GM23338 (cell line): ENCODE measurements around the gene DUSP3. TPM values are rescaled to one million over a fixed set of nuclear protein-coding genes. Genes with fewer than 3 reads are reported as not detected.

Experiments used
- ATAC-seq: fragments of 200-7000 bp; cut with Tn5 transposase; 3 replicates; pipeline ENCODE4 v1.9.1; 2020
- DNase-seq: peaks from one replicate; pipeline ENCODE4 v3.0.0-alpha.2; 2015; ENCODE audit warnings: low spot score
- H2AFZ ChIP-seq: fragments of 200-600 bp; sonication (generic); 2 replicates; pipeline ENCODE4 v1.8.0; 2016; ENCODE audit warnings: antibody characterized with exemption, mild to moderate bottlenecking, moderate library complexity
- H3F3A ChIP-seq: fragments of 200-600 bp; sonication (generic); replicated peaks from 2 replicates; pipeline ENCODE4 v1.8.0; 2017; ENCODE audit warnings: antibody characterized with exemption, mixed run types, low read depth
- H3K27ac ChIP-seq: fragments of 200-600 bp; sonication (generic); 2 replicates; pipeline ENCODE4 v1.6.1; 2016; ENCODE audit warnings: low read depth
- H3K27me3 ChIP-seq: fragments of 200-600 bp; sonication (generic); 2 replicates; pipeline ENCODE4 v1.8.0; 2016; ENCODE audit warnings: mild to moderate bottlenecking, mixed run types, moderate library complexity; ENCODE audit not compliant: insufficient read depth
- H3K36me3 ChIP-seq: fragments of 200-600 bp; sonication (generic); 2 replicates; pipeline ENCODE4 v1.8.0; 2016; ENCODE audit warnings: mild to moderate bottlenecking; ENCODE audit not compliant: insufficient read depth
- H3K4me1 ChIP-seq: fragments of 200-600 bp; sonication (generic); 2 replicates; pipeline ENCODE4 v1.8.0; 2016; ENCODE audit warnings: mild to moderate bottlenecking, moderate library complexity; ENCODE audit not compliant: insufficient read depth
- H3K4me2 ChIP-seq: fragments of 200-600 bp; sonication (generic); 2 replicates; pipeline ENCODE4 v1.7.1; 2017; ENCODE audit warnings: mixed run types
- H3K4me3 ChIP-seq: fragments of 200-600 bp; sonication (generic); 2 replicates; pipeline ENCODE4 v1.6.1; 2016; ENCODE audit warnings: mixed run types
- H3K79me2 ChIP-seq: fragments of 200-600 bp; sonication (generic); replicated peaks from 2 replicates; pipeline ENCODE4 v1.8.0; 2017; ENCODE audit warnings: mild to moderate bottlenecking; ENCODE audit not compliant: insufficient read depth
- H3K9me2 ChIP-seq: fragments of 200-600 bp; sonication (generic); 2 replicates; pipeline ENCODE4 v1.8.0; 2017; ENCODE audit not compliant: insufficient read depth
- H4K20me1 ChIP-seq: fragments of 200-600 bp; sonication (generic); replicated peaks from 2 replicates; pipeline ENCODE4 v1.8.0; 2017; ENCODE audit warnings: mild to moderate bottlenecking; ENCODE audit not compliant: insufficient read depth
- H3K27ac Mint-ChIP-seq: 2 replicates; pipeline ENCODE4 v1.8.0; 2020; ENCODE audit warnings: inconsistent platforms, mild to moderate bottlenecking, moderate library complexity, mixed read lengths
- H3K27me3 Mint-ChIP-seq: 3 replicates; pipeline ENCODE4 v1.8.0; 2022; ENCODE audit warnings: low read depth, mild to moderate bottlenecking, moderate library complexity, mixed read lengths, inconsistent platforms; ENCODE audit not compliant: insufficient read depth, poor library complexity
- H3K36me3 Mint-ChIP-seq: 3 replicates; pipeline ENCODE4 v1.8.0; 2021; ENCODE audit warnings: low read depth, mild to moderate bottlenecking, inconsistent platforms, moderate library complexity, mixed read lengths
- H3K4me1 Mint-ChIP-seq: 3 replicates; pipeline ENCODE4 v1.8.0; 2020; ENCODE audit warnings: mild to moderate bottlenecking, inconsistent platforms, mixed read lengths
- H3K4me3 Mint-ChIP-seq: 3 replicates; pipeline ENCODE4 v1.8.0; 2021; ENCODE audit warnings: moderate library complexity, mild to moderate bottlenecking, inconsistent platforms, mixed read lengths
- H3K9me3 Mint-ChIP-seq: 3 replicates; pipeline ENCODE4 v1.8.0; 2020; ENCODE audit warnings: moderate library complexity, mild to moderate bottlenecking, inconsistent platforms, mixed read lengths
- EZH2 ChIP-seq: fragments of 200-600 bp; sonication (generic); IDR thresholded peaks from one replicate; pipeline ENCODE4 v1.8.0; 2017; ENCODE audit warnings: antibody characterized with exemption, mild to moderate bottlenecking, low read depth; ENCODE audit not compliant: unreplicated experiment
- EZH2phosphoT487 ChIP-seq: fragments of 200-600 bp; sonication (generic); IDR thresholded peaks from one replicate; pipeline ENCODE4 v1.8.1; 2018; ENCODE audit warnings: antibody characterized with exemption; ENCODE audit not compliant: unreplicated experiment
- JUNB ChIP-seq: IDR thresholded peaks from one replicate; pipeline ENCODE4 v1.6.1; 2016; ENCODE audit warnings: antibody characterized with exemption; ENCODE audit not compliant: unreplicated experiment
- NANOG ChIP-seq: IDR thresholded peaks from 2 replicates; pipeline ENCODE4 v1.6.1; 2016; ENCODE audit warnings: antibody characterized with exemption, borderline replicate concordance
- STAT1 ChIP-seq: IDR thresholded peaks from one replicate; pipeline ENCODE4 v1.6.1; 2016; ENCODE audit warnings: antibody characterized with exemption; ENCODE audit not compliant: unreplicated experiment
- ZNF114 ChIP-seq: fragments of 250-450 bp; sonication (Bioruptor Pico); IDR thresholded peaks from 2 replicates; pipeline ENCODE4 v1.5.0; 2020; ENCODE audit warnings: mild to moderate bottlenecking, moderate library complexity
- ZNF331 ChIP-seq: fragments of 250-450 bp; sonication (Bioruptor Pico); IDR thresholded peaks from 2 replicates; pipeline ENCODE4 v1.5.0; 2020; ENCODE audit warnings: low read depth, mild to moderate bottlenecking, moderate library complexity
- polyA plus RNA-seq: library from polyadenylated mRNA; unstranded; fragments of >200 nt; fragmentation: Nextera tagmentation; extraction: Ambion mirVana; gene quantifications from 2 replicates; pipeline ENCODE4 v1.2.1, GENCODE V29; 2016
- total RNA-seq: library from RNA; depleted of rRNA; stranded (reverse); fragments of >200 nt; shearing (Covaris generic); gene quantifications from 2 replicates; pipeline ENCODE4 v1.2.3, GENCODE V29; 2014
- TF ChIP-seq, protein P1 (sequence below), 2 experiments: fragments of 200-600 bp in 1 of 2; sonication (generic) in 1 of 2; conservative IDR thresholded peaks; 2 replicates each; pipeline versions ENCODE4 v1.5.1 to v1.6.1; 2016 to 2017; ENCODE audit warnings: antibody characterized with exemption in 2 of 2, low read depth in 2 of 2, mild to moderate bottlenecking in 2 of 2, moderate library complexity in 1 of 2
- TF ChIP-seq, protein P2 (sequence below): IDR thresholded peaks from 2 replicates; pipeline ENCODE4 v1.6.1; 2016; ENCODE audit warnings: antibody characterized with exemption
- TF ChIP-seq, protein P3 (sequence below): IDR thresholded peaks from one replicate; pipeline ENCODE4 v1.6.1; 2018; ENCODE audit warnings: antibody characterized with exemption; ENCODE audit not compliant: unreplicated experiment
- TF ChIP-seq, protein P4 (sequence below): fragments of 250-450 bp; sonication (Bioruptor Pico); IDR thresholded peaks from 2 replicates; pipeline ENCODE4 v1.5.0; 2020; ENCODE audit warnings: mild to moderate bottlenecking, moderate library complexity

The DUSP3 gene
- total and polyA plus RNA-seq, 2 experiments from 2014 or later, result 14.7 to 22.1 TPM

DNA sequence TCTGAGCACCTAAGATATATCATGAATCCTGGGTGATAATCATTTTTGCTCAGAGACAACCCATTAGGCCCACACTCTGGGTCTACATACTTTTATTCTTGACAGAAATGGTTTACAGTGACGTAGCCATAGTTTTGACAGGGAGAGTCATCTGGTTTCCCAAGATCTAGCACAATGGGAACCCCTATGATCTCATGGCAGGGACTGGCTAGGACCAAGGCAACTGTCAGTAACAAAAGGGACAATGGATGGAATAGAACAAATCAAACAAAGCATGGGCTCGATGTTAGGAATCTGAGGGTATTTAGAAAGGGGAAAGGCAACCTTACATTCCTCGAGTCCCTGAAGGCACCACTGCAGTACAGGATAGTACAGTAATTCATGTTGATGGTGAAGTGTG, 22.0 kb upstream of the DUSP3 start:
- no peaks in the 10 kb centered on the region for H3K27me3 ChIP-seq
- DNase-seq (no peak), ATAC-seq (no peak)
- no peak for TF ChIP-seq EZH2
- no peak for TF ChIP-seq STAT1
- no peak for TF ChIP-seq NANOG
- TF ChIP-seq ZNF331 (CRISPR knock-in tag), result no peak
- TF ChIP-seq, protein P1, sequence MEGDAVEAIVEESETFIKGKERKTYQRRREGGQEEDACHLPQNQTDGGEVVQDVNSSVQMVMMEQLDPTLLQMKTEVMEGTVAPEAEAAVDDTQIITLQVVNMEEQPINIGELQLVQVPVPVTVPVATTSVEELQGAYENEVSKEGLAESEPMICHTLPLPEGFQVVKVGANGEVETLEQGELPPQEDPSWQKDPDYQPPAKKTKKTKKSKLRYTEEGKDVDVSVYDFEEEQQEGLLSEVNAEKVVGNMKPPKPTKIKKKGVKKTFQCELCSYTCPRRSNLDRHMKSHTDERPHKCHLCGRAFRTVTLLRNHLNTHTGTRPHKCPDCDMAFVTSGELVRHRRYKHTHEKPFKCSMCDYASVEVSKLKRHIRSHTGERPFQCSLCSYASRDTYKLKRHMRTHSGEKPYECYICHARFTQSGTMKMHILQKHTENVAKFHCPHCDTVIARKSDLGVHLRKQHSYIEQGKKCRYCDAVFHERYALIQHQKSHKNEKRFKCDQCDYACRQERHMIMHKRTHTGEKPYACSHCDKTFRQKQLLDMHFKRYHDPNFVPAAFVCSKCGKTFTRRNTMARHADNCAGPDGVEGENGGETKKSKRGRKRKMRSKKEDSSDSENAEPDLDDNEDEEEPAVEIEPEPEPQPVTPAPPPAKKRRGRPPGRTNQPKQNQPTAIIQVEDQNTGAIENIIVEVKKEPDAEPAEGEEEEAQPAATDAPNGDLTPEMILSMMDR (conservative IDR thresholded peaks at IDR 0.05; ENCODE audit: low read depth in 2 of 2), result no peak
- TF ChIP-seq EZH2phosphoT487, result no peak
- TF ChIP-seq, protein P2, sequence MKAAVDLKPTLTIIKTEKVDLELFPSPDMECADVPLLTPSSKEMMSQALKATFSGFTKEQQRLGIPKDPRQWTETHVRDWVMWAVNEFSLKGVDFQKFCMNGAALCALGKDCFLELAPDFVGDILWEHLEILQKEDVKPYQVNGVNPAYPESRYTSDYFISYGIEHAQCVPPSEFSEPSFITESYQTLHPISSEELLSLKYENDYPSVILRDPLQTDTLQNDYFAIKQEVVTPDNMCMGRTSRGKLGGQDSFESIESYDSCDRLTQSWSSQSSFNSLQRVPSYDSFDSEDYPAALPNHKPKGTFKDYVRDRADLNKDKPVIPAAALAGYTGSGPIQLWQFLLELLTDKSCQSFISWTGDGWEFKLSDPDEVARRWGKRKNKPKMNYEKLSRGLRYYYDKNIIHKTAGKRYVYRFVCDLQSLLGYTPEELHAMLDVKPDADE, result no peak
- no peak for TF ChIP-seq JUNB
- no peak for TF ChIP-seq ZNF114 (CRISPR knock-in tag)
- TF ChIP-seq, protein P3, sequence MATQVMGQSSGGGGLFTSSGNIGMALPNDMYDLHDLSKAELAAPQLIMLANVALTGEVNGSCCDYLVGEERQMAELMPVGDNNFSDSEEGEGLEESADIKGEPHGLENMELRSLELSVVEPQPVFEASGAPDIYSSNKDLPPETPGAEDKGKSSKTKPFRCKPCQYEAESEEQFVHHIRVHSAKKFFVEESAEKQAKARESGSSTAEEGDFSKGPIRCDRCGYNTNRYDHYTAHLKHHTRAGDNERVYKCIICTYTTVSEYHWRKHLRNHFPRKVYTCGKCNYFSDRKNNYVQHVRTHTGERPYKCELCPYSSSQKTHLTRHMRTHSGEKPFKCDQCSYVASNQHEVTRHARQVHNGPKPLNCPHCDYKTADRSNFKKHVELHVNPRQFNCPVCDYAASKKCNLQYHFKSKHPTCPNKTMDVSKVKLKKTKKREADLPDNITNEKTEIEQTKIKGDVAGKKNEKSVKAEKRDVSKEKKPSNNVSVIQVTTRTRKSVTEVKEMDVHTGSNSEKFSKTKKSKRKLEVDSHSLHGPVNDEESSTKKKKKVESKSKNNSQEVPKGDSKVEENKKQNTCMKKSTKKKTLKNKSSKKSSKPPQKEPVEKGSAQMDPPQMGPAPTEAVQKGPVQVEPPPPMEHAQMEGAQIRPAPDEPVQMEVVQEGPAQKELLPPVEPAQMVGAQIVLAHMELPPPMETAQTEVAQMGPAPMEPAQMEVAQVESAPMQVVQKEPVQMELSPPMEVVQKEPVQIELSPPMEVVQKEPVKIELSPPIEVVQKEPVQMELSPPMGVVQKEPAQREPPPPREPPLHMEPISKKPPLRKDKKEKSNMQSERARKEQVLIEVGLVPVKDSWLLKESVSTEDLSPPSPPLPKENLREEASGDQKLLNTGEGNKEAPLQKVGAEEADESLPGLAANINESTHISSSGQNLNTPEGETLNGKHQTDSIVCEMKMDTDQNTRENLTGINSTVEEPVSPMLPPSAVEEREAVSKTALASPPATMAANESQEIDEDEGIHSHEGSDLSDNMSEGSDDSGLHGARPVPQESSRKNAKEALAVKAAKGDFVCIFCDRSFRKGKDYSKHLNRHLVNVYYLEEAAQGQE, result no peak
- TF ChIP-seq, protein P4, sequence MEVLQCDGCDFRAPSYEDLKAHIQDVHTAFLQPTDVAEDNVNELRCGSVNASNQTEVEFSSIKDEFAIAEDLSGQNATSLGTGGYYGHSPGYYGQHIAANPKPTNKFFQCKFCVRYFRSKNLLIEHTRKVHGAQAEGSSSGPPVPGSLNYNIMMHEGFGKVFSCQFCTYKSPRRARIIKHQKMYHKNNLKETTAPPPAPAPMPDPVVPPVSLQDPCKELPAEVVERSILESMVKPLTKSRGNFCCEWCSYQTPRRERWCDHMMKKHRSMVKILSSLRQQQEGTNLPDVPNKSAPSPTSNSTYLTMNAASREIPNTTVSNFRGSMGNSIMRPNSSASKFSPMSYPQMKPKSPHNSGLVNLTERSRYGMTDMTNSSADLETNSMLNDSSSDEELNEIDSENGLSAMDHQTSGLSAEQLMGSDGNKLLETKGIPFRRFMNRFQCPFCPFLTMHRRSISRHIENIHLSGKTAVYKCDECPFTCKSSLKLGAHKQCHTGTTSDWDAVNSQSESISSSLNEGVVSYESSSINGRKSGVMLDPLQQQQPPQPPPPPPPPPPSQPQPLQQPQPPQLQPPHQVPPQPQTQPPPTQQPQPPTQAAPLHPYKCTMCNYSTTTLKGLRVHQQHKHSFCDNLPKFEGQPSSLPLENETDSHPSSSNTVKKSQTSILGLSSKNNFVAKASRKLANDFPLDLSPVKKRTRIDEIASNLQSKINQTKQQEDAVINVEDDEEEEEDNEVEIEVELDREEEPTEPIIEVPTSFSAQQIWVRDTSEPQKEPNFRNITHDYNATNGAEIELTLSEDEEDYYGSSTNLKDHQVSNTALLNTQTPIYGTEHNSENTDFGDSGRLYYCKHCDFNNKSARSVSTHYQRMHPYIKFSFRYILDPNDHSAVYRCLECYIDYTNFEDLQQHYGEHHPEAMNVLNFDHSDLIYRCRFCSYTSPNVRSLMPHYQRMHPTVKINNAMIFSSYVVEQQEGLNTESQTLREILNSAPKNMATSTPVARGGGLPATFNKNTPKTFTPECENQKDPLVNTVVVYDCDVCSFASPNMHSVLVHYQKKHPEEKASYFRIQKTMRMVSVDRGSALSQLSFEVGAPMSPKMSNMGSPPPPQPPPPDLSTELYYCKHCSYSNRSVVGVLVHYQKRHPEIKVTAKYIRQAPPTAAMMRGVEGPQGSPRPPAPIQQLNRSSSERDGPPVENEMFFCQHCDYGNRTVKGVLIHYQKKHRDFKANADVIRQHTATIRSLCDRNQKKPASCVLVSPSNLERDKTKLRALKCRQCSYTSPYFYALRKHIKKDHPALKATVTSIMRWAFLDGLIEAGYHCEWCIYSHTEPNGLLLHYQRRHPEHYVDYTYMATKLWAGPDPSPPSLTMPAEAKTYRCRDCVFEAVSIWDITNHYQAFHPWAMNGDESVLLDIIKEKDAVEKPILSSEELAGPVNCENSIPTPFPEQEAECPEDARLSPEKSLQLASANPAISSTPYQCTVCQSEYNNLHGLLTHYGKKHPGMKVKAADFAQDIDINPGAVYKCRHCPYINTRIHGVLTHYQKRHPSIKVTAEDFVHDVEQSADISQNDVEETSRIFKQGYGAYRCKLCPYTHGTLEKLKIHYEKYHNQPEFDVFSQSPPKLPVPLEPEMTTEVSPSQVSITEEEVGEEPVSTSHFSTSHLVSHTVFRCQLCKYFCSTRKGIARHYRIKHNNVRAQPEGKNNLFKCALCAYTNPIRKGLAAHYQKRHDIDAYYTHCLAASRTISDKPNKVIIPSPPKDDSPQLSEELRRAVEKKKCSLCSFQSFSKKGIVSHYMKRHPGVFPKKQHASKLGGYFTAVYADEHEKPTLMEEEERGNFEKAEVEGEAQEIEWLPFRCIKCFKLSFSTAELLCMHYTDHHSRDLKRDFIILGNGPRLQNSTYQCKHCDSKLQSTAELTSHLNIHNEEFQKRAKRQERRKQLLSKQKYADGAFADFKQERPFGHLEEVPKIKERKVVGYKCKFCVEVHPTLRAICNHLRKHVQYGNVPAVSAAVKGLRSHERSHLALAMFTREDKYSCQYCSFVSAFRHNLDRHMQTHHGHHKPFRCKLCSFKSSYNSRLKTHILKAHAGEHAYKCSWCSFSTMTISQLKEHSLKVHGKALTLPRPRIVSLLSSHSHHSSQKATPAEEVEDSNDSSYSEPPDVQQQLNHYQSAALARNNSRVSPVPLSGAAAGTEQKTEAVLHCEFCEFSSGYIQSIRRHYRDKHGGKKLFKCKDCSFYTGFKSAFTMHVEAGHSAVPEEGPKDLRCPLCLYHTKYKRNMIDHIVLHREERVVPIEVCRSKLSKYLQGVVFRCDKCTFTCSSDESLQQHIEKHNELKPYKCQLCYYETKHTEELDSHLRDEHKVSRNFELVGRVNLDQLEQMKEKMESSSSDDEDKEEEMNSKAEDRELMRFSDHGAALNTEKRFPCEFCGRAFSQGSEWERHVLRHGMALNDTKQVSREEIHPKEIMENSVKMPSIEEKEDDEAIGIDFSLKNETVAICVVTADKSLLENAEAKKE (CRISPR knock-in tag), result no peak
- H3K4me3 Mint-ChIP-seq, result no peak overlapping the region
- peaks cover 37% of the 10 kb centered on the region for H3K4me1 ChIP-seq
- H3K27ac Mint-ChIP-seq, result no peak overlapping the region
- H2AFZ ChIP-seq, result no peak overlapping the region
- H4K20me1 ChIP-seq, result no peaks in the 10 kb centered on the region
- H3K9me3 Mint-ChIP-seq, result peaks cover 37% of the 10 kb centered on the region
- H3K27me3 Mint-ChIP-seq, result peaks cover 3% of the 10 kb centered on the region
- no peaks in the 10 kb centered on the region for H3K79me2 ChIP-seq
- peaks cover 39% of the 10 kb centered on the region for H3K4me1 Mint-ChIP-seq
- H3K36me3 Mint-ChIP-seq, result peaks cover 26% of the 10 kb centered on the region; the same call in 2 of the 3 replicates
- H3K4me2 ChIP-seq, result no peak overlapping the region
- H3K36me3 ChIP-seq, result peaks cover 2% of the 10 kb centered on the region; the same call in 1 of the 2 replicates
- no peaks in the 10 kb centered on the region; the same call in 1 of the 2 replicates for H3F3A ChIP-seq
- no peak overlapping the region for H3K27ac ChIP-seq
- no peak overlapping the region for H3K4me3 ChIP-seq
- H3K9me2 ChIP-seq, result no peaks in the 10 kb centered on the region
